Measurements from ENCODE around the gene PRDM16. TPM values are rescaled to one million over a fixed set of nuclear protein-coding genes. Genes with fewer than 3 reads are reported as not detected.

The PRDM16 gene
- polyA plus RNA-seq, 1 of the 3 experiments (the other 2 are of a cell fraction) = not detected

- ChIA-PET CTCF (no interaction called here), POLR2A (no interaction called here)
- H3K4me2 ChIP-seq = no peak overlapping the region
- no peaks in the 10 kb centered on the region for H3K4me1 ChIP-seq (ENCODE audit: control insufficient read depth in 1 of 2, insufficient read depth in 2 of 2, low read depth in 1 of 2, low read length in 1 of 2)
- no peak for TF ChIP-seq POLR2AphosphoS5 (IDR thresholded peaks at IDR 0.05; ENCODE audit: low read depth, low read length)
- TF ChIP-seq USF2 (IDR thresholded peaks at IDR 0.05; ENCODE audit: borderline replicate concordance, low read depth, low read length) = no peak
- TF ChIP-seq, protein P1, sequence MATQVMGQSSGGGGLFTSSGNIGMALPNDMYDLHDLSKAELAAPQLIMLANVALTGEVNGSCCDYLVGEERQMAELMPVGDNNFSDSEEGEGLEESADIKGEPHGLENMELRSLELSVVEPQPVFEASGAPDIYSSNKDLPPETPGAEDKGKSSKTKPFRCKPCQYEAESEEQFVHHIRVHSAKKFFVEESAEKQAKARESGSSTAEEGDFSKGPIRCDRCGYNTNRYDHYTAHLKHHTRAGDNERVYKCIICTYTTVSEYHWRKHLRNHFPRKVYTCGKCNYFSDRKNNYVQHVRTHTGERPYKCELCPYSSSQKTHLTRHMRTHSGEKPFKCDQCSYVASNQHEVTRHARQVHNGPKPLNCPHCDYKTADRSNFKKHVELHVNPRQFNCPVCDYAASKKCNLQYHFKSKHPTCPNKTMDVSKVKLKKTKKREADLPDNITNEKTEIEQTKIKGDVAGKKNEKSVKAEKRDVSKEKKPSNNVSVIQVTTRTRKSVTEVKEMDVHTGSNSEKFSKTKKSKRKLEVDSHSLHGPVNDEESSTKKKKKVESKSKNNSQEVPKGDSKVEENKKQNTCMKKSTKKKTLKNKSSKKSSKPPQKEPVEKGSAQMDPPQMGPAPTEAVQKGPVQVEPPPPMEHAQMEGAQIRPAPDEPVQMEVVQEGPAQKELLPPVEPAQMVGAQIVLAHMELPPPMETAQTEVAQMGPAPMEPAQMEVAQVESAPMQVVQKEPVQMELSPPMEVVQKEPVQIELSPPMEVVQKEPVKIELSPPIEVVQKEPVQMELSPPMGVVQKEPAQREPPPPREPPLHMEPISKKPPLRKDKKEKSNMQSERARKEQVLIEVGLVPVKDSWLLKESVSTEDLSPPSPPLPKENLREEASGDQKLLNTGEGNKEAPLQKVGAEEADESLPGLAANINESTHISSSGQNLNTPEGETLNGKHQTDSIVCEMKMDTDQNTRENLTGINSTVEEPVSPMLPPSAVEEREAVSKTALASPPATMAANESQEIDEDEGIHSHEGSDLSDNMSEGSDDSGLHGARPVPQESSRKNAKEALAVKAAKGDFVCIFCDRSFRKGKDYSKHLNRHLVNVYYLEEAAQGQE (IDR thresholded peaks at IDR 0.05; ENCODE audit: low read depth, low read length) = no peak
- TF ChIP-seq SMC3 (IDR thresholded peaks at IDR 0.05; ENCODE audit: low read depth, low read length) = no peak
- no peak for TF ChIP-seq GABPA (IDR thresholded peaks at IDR 0.05; ENCODE audit: low read depth)
- no peak for TF ChIP-seq TAF1 (IDR thresholded peaks at IDR 0.05; ENCODE audit: borderline replicate concordance, low read depth, low read length)
- TF ChIP-seq ZBTB33 (IDR thresholded peaks at IDR 0.05; ENCODE audit: borderline replicate concordance, low read depth) = no peak
- TF ChIP-seq TCF12 (IDR thresholded peaks at IDR 0.05) = no peak
- TF ChIP-seq YY1 (IDR thresholded peaks at IDR 0.05; ENCODE audit: low read depth) = no peak
- TF ChIP-seq CHD2 (IDR thresholded peaks at IDR 0.05; ENCODE audit: low read length, partially characterized antibody) = no peak
- no peak for TF ChIP-seq TEAD4 (IDR thresholded peaks at IDR 0.05; ENCODE audit: borderline replicate concordance, insufficient read depth)
- TF ChIP-seq RFX5 (IDR thresholded peaks at IDR 0.05; ENCODE audit: low read length) = no peak
- no peak for TF ChIP-seq FOXM1 (IDR thresholded peaks at IDR 0.05; ENCODE audit: low read depth)
- TF ChIP-seq RAD21 (IDR thresholded peaks at IDR 0.05; ENCODE audit: low read length) = no peak
- TF ChIP-seq CTCF (IDR thresholded peaks at IDR 0.05) = no peak
- TF ChIP-seq NFIC (IDR thresholded peaks at IDR 0.05; ENCODE audit: borderline replicate concordance) = no peak
- TF ChIP-seq GATA2 (CRISPR knock-in tag; IDR thresholded peaks at IDR 0.05) = no peak
- no peaks in the 10 kb centered on the region for H3K79me2 ChIP-seq (ENCODE audit: insufficient read depth)
- no peak overlapping the region for H3K27ac ChIP-seq (ENCODE audit: low read depth in 2 of 2, low read length in 1 of 2)
- no peaks in the 10 kb centered on the region for H3K36me3 ChIP-seq (replicated peaks in 1 of 2; ENCODE audit: control insufficient read depth in 1 of 2, insufficient read depth in 2 of 2, low read length in 1 of 2)
- H2AFZ ChIP-seq (ENCODE audit: low read depth) = no peak overlapping the region
- no peaks in the 10 kb centered on the region for H3K9me3 ChIP-seq
- DNase-seq = no peak
- no peaks in the 10 kb centered on the region for H4K20me1 ChIP-seq (ENCODE audit: insufficient read depth)
- no peaks in the 10 kb centered on the region for H3F3A ChIP-seq (replicated peaks; ENCODE audit: insufficient read depth)
- WGBS (ENCODE audit: low lambda C conversion rate) = 34% methylated on average over 13 of the region's 17 CpGs
- H3K9me2 ChIP-seq = no peaks in the 10 kb centered on the region
- peaks cover 45% of the 10 kb centered on the region for H3K27me3 ChIP-seq (ENCODE audit: insufficient read depth)
- H3K4me3 ChIP-seq (ENCODE audit: low read depth in 2 of 2, low read length in 1 of 2) = no peak overlapping the region
- H3K9ac ChIP-seq = no peak overlapping the region
Observed at GRCh38 chr1:3064296-3064850, 4.6 kb upstream of the PRDM16 start.

All from SK-N-SH (cell line).